HG03139 (cell line): ENCODE results near the gene MXD1.
"Not testable (repeated sequence)": the region's sequence is repeated elsewhere in the genome, so short reads cannot be mapped to it uniquely, and the experiment has no call there.

Experiments used
- ATAC-seq: cut with Tn5 transposase; IDR thresholded peaks from one replicate; pipeline ENCODE4 v1.9.1; 2021; ENCODE audit not compliant: unreplicated experiment

Gene MXD1, protein sequence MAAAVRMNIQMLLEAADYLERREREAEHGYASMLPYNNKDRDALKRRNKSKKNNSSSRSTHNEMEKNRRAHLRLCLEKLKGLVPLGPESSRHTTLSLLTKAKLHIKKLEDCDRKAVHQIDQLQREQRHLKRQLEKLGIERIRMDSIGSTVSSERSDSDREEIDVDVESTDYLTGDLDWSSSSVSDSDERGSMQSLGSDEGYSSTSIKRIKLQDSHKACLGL

DNA sequence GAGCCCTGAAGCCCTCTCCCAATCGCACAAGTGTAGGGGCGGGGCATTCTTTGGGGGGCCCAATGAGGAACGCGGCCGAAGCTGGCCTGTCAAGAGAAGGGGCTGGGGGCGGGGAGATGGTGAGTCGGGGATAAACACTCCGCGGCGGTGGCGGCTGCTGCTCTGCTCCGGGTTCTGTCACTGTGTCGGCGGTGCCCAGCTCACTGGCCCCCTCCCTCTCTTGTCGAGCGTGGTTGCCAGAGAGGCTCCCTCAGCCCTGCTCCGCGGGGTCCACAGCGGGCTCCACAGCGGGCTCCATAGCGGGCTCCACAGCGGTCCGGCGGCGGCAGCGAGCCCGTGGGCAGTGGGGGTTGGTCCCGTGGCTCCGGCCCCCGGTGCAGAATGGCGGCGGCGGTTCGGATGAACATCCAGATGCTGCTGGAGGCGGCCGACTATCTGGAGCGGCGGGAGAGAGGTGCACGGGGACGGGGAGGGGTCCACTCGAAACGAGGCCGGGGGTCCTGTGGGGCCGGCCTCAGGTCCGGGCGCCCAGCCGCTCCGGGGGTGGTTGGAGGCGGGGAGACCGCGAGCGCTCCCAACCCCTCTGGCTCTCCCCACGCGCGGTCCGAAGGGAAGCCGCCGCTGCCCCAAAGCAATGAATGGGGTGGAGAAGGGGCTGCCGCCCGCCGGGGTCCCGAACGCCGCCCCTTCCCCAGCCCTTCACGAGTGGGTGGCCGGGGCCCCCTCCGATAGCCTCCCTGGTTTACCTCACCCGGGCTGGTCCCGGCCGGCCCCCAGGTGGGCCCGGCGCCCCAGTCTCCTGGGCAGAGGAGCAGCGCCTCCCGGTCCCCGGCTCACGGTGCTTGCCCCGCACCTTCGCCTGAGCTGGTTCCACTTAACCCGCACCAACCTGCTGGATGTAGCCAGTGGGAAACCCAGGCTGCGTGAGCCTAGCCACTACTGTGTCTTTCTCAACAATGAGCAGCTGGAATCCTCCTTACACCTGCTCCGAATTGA, at the start of gene MXD1:
MXD1 (plus strand) TSS at position 160 of the 996 bp plus-strand sequence; CDS start at position 382, 222 bp downstream.
- peak; percentile 75 for ATAC-seq

DNA sequence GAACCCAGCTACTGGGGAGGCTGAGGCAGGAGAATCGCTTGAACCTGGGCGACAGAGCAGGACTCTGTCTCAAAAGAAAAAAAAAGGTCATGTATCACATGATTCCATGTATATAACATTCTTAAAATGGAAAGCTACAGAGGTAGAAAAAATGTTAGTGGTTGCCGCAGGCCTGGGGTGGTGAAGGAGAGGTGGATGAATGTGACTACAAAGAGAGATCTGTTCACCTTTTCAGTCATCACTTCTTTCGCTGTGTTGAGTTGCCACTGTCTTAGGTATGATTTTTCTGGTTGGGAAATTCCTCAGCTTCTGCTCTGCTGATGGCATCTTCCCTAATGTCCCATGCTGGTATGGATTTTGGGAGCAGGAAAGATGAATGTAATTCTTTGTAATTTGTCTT, 26.5 kb upstream of the MXD1 start:
- no peak for ATAC-seq

DNA sequence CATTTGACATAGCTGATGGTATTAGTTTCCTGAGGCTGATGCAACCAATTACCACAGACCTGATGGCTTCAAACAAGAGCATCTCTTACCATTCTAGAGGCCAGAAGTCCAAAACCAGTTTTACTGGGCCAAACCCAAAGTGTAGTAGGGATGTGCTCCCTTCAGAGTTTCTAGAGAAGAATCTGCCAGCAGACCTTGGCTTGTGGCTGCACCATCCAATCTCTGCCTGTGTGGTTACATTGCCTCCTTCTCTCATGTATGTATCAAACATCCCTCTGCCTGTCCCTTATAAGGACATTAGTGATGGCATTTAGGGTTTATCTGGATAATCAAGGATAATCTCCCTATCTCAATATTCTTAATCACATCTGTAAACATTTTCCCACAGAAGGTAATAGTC, 25.6 kb upstream of the MXD1 start:
- no peak for ATAC-seq

DNA sequence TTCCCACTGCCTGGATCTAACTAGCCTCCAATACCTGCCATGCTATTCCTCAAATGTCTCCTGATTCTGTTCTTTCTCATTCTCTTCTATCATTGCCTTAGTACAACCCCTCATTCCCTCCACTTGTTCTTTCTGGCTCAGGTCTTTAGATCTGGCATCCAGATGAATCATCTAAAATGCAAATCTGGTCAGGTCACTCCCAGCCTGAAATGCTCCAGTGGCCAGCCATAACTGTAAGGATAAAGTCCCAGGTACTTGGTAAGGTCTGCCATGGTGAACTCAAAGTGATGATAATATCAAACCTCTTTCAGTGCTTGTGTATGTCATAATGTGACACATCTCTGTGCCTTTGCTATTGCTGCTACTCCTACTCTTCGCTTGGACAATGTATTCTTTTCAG, 24.0 kb upstream of the MXD1 start:
- no peak for ATAC-seq

DNA sequence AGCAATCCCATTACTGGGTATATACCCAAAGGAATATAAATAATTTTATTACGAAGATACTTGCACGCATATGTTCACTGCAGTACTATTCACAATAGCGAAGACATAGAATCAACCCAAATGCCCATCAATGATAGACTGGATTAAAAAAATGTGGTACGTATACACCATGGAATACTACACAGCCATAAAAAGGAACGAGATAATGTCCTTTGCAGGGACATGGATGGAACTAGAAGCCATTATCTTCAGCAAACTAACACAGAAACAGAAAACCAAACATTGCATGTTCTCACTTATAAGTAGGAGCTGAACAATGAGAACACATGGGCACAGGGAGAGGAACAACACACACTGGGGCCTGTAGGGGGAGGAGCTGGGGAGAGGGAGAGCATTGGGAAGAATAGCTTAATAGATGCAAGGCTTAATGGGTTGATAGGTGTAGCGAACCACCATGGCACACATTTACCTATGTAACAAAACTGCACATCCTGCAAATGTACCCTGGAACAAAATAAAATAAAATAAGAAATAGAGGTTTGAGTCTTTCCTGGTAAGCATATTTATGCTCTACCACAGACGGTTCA, 22.0 kb upstream of the MXD1 start:
- ATAC-seq, result not testable (repeated sequence)

DNA sequence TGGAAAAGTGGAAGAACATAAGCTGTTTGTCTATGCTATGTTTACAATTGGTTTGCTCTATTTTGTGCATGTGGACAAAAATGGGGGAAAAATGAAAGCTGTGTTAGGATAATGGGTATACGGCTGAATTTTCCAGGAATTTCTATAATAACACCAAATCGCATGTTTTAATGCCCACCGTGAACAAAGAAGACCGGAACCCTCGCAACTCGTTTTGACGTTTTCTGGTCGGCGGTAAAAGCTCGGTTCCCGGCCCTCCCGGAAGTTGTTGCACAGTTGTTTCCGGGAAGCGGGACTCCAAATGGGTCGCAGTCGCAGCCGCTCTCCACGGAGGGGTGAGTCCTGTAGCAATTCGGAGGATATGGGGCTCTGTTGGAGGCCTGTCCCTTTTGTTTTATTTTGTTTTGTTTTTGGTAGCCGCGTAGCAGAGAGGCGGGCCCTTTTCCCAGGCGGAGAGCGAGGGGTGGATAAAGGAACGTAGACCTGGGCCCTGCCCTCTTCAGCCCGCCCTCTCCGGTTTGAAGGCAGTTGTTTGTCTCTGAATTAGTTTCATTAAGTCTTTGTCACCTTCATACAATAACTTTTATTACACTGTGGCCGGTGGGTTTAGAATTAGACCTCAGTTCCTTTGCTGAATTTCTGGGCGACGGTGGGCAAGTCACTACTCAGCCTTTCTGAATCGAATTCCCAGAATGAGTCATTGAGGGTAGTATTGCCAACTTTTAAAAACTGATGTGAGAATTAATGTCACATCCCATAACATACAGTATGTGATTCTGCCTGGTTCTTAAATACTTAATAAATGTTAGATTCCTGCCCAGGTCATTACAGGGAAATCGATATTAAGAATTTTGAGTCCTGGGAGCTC, 21.0 kb upstream of the MXD1 start, which contains the start of gene SNRNP27:
SNRNP27 (plus strand) TSS at position 273 of the 868 bp plus-strand sequence; CDS start at position 302, 29 bp downstream.
- no peak for ATAC-seq

DNA sequence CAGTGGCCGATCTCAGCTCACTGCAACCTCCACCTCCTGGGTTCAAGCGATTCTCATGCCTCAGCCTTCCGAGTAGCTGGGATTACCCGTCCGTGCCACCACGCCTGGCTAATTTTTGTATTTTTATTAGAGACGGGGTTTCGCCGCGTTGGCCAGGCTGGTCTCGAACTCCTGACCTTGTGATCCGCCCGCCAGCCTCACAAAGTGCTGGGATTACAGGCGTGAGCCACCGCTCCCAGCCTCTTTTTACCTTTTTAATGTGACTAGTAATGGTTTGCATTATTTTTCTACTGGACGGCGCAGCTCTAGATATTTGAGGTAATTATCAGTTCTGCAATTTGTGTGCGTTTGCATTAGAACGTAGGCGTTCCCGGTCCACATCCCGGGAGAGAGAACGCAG, 20.2 kb upstream of the MXD1 start:
- ATAC-seq, result not testable (repeated sequence)

DNA sequence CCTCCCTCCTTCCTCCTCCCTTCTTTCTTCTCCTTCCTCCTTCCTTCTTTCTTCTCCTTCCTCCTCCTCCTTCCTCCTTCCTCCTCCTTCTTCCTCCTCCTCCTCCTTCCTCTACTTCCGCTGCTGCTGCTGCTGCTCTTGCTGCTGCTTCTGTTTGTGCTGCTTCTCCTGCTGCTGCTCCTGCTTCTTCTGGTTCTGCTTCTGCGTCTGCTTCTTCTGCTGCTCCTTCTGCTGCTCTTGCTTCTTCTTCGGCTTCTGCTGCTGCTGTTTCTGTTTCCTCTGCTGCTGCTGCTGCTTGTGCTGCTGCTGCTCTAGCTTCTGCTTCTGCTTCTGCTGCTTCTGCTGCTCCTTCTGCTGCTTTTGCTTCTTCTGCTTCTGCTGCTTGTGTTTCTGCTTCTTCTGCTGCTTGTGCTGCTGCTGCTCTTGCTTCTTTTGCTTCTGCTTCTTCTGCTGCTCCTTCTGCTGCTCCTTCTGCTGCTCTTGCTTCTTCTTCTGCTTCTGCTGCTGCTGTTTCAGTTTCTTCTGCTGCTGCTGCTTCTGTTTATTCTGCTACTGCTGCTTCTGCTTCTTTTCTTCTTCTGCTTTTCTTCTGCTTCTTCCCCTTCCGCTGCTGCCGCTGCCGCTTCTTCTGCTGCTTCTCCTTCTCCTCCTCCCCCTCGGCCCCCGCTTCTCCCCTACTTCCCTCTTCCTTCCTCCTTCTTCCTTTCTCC, 12.5 kb upstream of the MXD1 start:
- no peak for ATAC-seq

DNA sequence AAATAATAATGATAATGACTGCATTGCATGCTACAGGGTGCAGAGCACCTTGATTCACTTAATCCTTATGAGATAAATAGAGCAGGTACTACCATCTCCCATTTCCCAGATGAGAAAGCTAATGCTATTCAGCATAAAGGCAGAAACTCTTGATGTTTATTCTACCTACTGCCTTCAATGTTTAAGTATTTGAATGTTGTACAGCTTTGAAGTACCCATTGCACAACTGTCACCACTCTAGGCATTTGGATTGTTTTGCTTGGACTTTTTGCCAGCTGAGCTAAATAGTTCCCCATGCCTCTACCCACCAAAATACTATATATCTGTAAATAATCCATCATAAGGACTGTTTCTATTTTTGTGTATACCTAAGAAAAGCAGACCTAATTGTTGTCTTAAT, 7.7 kb upstream of the MXD1 start:
- no peak for ATAC-seq

DNA sequence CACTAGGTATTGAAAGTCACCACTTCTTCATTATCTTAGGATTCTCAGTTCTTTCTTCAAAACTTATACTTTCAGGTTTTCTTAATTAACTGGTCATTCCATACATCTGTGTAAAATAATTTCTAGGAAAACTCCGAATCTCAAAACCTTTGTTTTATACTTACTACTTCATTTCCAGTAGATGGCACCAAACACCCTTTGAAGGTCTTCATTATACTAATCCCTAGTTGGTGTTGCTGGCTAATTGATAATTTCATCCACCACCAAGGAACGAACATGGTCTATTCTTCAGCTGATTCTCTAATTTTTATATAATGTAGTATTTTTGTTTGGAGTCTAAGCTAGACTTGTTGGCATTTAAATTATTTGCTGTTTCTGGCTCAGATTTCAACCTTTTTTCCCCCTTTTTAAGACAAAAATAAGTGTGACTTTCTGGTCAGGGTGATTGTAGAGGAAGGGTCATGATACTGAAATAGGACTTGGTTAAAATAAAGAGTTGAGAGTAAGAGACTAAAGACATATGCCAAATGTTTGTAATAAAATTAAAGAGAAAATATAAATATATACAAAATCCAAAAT, 2.8 kb upstream of the MXD1 start:
- no peak for ATAC-seq

DNA sequence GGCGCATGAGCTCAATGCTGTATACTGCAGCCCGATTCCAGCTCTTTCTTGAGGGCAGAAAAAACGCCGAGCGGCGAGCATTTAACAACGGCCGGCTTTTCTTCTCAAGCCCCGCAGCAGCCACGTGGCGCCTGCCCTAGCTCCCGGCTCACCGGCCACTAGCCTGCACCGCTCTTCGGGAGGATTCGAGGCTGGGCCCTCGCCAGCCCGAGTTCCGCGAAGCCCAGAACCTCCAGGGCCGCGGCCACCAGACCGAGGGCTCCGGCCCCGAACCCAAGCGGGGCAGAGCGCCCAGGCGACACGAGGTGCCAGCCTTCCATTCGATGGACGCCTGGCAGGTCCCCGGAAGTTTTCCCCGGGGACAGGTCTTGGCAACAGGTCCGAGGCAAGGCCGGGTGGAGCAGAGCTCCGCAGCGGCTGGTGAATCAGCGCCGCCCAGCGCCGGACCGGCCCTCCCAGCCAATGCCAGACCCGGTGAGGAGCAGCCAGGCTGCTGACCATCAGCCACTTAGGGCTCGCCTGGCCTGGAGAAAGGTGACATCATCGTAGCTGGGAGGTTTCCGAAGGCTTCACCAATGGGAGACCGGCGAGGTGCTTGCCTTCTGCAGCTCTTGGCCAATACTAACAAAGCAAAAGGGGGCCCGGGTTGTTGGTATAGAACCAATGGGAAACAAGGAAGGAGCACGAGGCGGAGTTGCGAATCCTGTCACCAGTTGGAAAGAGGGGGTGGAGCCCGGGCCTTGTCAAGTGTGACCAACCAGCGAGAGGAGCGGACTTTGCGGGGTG, 552 bp upstream of the MXD1 start:
- ATAC-seq, result peak; percentile 83

DNA sequence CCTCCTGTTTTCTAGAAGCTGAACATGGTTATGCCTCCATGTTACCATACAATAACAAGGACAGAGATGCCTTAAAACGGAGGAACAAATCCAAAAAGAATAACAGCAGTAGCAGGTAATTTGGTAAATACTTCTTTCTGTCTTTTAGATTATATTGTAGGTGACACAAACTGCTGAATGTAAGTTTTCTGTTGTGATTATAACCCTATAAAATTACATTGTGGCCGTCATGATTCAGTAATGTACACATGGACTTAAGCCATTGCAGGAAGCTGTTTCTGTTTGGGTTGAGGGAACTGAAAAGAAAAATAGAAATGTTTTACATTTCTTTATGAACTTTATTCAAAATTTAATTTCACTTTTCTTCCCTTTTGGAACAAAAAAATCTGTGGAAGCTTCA, 1.2 kb downstream of the MXD1 start:
- no peak for ATAC-seq

DNA sequence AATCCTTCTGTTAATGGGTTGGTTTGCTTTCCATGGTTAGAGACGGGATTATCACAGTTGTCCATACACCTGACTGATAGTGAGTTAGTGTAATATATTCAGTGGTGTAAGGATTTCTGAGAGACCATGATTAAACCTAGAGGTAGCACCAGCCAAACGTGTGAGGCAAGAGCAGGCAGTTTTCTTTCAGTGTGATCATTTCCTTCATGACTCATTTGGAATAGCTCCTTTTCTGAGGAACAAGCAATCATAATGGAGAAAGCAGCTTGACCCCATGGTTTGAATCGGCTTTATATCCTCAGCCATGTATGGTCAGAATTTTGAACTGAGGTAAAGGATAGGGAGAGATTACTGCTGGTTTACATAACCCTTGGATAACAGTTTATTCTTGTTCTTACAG, 2.9 kb downstream of the MXD1 start:
- ATAC-seq, result no peak

DNA sequence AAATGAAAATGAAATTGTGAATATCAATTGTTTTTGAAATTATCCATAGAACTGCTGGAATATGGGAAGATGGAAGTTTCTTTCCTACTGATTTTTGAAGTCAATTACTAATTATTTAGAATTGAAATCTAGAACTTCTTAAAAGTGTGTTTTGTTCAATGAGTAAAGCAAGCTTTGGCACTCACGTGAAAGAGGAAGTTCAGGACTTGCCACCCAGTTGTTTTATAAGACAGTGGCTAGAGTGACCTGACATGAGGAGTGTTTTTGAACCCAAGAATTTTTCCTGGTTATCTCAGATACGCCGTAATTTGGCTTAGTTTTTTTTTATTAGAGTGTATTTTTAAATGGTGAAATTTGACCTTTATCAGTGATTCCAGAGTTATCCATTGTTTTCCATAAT, 3.5 kb downstream of the MXD1 start:
- no peak for ATAC-seq

DNA sequence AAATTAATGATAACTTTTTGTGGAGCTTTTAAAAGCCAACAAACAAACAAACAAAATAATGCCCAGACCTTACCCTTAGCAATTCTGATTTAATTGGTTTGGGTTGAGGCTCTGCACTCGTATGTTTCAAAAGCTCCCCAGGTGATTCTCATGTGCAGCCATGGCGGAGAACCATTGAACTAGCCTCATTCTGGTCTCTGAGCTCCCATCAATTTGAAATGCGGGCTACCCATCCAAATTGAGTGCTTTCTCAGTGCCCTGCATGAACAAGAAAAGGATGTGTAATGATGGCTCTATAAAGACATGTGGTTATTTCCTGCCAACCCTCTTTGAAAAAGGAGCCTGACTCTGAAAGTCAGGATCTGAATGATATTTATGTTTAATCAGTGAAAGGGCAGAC, 8.2 kb downstream of the MXD1 start:
- no peak for ATAC-seq

DNA sequence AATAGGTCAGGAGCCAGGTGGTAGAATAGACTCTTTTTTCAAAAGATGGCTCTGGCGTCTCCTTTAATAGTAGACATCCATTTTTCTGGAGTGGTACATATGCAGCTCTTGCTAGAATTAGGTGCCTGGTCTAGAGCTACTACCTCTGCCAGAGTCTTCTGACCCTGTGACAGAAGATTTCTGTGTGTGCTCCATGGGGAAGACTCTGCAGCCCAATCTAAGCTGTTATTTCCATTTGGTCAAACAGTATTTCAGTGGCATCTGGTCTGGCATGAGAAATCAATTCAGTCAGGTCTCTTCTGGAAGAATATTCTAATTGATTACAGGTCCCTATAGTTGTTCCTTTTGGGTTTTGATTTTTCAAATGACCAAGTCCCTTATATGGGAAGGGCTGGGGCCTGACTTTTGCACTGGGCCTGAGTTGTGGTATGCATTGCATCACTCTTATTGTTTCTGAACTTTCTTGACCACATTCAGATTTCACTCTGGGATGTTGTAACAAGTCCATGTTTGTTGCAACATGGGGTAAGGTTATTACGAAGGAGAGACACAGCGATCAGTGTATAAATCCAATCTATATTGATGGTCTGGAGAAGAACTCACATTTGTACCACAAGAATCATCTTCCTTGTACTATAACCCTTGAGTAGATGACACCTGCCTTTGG, 12.1 kb downstream of the MXD1 start:
- ATAC-seq, result no peak

DNA sequence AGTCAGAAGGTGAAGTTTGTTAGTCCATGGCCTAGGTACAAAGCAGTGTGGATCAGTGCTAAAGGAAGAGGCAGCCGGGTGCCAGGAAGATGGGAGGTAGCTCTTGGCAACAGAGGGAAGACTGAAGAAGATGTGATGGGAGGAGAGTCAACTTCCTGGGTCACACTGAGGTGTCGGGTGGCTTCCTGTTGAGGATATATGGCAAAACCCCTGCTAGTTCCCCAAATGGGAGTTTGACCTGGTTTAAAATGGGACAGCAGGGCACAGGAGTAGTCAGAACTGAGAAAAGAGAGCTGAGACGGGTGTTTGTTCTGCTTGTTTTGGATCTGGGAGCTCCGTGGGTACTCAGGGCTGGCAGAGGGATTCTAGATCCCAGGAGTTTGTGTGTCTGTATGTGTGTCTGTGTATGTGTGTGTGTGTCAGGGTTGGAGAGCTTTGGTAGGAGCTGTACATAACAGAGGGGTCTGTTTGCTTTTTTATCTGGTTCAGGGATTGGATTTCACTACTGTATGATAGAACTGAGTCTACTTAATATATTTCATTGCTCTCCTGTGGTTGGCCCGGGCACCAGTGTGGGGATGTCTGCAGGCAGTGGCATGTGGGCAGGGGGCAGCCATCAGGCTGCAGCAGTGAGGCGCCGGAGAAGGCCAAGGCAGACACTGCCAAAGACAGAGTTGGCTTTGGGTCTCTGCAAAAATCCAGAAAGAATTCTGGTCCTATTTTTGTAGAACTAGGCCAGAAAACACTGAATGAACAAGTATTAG, 17.1 kb downstream of the MXD1 start:
- ATAC-seq, result no peak

DNA sequence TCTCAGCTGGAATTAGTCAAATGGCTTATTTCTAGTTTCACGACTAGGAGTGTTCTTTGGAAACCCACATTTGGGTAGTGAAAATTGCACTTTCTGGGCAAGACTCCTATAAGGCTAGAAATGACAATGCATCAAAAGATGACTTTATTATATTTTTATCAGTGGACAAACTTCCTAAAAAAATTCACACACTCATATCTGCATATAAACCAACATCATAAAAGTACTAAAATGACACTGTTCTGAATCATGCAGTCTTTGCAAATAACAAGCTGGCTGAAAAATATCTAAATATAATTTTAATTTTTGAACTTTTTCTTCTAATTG, 17.6 kb downstream of the MXD1 start:
- ATAC-seq, result no peak
